ENCODE measurements around the gene TBC1D25.

TBC1D25 gene

DNA sequence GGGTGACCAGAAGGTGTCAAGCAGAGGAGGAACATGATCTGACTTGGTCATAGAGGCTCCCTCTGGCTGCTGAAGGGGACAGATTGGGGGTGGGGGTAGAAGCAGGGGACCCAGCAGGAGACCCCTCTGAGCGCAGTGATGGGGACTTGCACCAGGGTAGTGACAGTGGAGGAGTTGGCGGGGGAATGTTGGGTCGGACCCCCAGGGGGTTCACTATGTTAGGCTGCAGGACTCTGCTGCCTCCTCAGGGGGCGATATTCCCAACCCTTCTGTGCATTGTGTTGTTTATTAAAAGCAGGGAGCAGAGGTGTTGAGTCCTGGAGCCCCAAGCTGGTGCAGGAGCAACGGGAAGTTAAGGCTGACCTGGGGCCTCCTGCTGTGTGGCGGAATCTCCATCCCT lies 66.6 kb downstream of the TBC1D25 start:
- no peak for DNase-seq

DNA sequence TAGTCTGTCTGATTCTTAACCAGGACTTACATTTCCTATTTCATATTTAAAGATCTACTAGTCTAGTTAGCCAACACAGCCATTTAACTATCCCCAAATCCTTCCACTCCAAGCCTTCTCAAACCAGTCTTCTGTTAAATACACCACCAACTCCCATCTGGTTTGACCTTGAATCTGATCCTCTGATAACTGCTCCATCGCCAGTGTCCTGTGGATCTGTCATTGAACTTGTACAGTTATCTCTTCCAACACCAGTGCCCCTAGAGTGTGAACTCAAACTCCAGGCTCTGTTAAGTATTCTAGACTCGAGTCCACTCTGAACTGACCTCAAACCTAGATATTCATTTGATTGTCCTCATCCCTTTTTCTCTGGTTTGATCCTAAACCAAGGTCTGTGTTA lies 72.2 kb downstream of the TBC1D25 start:
- no peak for DNase-seq
